ENCODE measurements around the gene FMO5. TPM values are rescaled to one million over a fixed set of nuclear protein-coding genes. Genes with fewer than 3 reads are reported as not detected.

Gene FMO5
- polyA plus RNA-seq, 1 donor (not counting 4 experiments of a cell fraction or from before 2014, with no cell fraction given), result 0.31 TPM

GRCh38 chr1:147171399-147172167, 53.6 kb downstream of the FMO5 start:
- FAIRE-seq (no peak), DNase-seq (ENCODE audit: low read depth, low spot score) (no peak)
- Histone ChIP-seq H3K27me3 (ENCODE audit: control insufficient read depth, extremely low read depth, insufficient read depth, low read length) (no peaks in the 10 kb centered on the region), H3K4me2 (ENCODE audit: control insufficient read depth, extremely low read depth, insufficient read depth, low read depth, low read length) (peak overlapping the region; percentile 57), H3K79me2 (ENCODE audit: control insufficient read depth, insufficient read depth, low read length) (peaks cover 46% of the 10 kb centered on the region), H2AFZ (ENCODE audit: control insufficient read depth, low read length) (peak overlapping the region; percentile 83), H3K27ac (ENCODE audit: control insufficient read depth, insufficient read depth, low read length) (peak overlapping the region; percentile 81), H3K4me3 (ENCODE audit: control insufficient read depth in 2 of 3, extremely low read depth in 1 of 3, insufficient read depth in 2 of 3, low read depth in 1 of 3, low read length in 3 of 3) (peak overlapping the region; percentile 69 to 97 (median 95)), H3K9me1 (ENCODE audit: control insufficient read depth, extremely low read depth, insufficient read depth, low read length) (no peaks in the 10 kb centered on the region), H3K9ac (ENCODE audit: control insufficient read depth, extremely low read depth, insufficient read depth, low read length) (peak overlapping the region; percentile 94), H4K20me1 (ENCODE audit: control insufficient read depth, extremely low read depth, insufficient read depth, low read length) (no peaks in the 10 kb centered on the region), H3K9me3 (ENCODE audit: control insufficient read depth, low read depth, low read length) (no peaks in the 10 kb centered on the region), H3K36me3 (ENCODE audit: control insufficient read depth in 2 of 2, extremely low read depth in 1 of 2, insufficient read depth in 2 of 2, low read length in 2 of 2) (peaks cover 1 to 3% of the 10 kb centered on the region in 2 experiments), H3K4me1 (ENCODE audit: control insufficient read depth, extremely low read depth, insufficient read depth, low read length) (peaks cover 41% of the 10 kb centered on the region)
- dilution Hi-C loops (cut with MboI; ENCODE audit: extremely low pct_ligation_motif_present, low sequenced_read_pairs), result no loop called here
- TF ChIP-seq CTCF (optimal IDR thresholded peaks at IDR 0.05 in 1 of 3, IDR thresholded peaks at IDR 0.05 in 1 of 3, conservative IDR thresholded peaks at IDR 0.05 in 1 of 3; ENCODE audit: extremely low read depth in 1 of 3, insufficient read depth in 2 of 3, low read length in 3 of 3) (no peak), EZH2 (IDR thresholded peaks at IDR 0.05; ENCODE audit: low read length) (no peak)

- H3K27ac ChIP-seq (ENCODE audit: control insufficient read depth, insufficient read depth, low read length), result peak overlapping the region; percentile 81
- FAIRE-seq (no peak), DNase-seq (ENCODE audit: low read depth, low spot score) (no peak)
- peaks cover 1 to 5% of the 10 kb centered on the region in 2 experiments for H3K36me3 ChIP-seq (ENCODE audit: control insufficient read depth in 2 of 2, extremely low read depth in 1 of 2, insufficient read depth in 2 of 2, low read length in 2 of 2)
- H3K27me3 ChIP-seq (ENCODE audit: control insufficient read depth, extremely low read depth, insufficient read depth, low read length), result no peaks in the 10 kb centered on the region
- TF ChIP-seq EZH2 (IDR thresholded peaks at IDR 0.05; ENCODE audit: low read length) (no peak), CTCF (optimal IDR thresholded peaks at IDR 0.05 in 1 of 3, IDR thresholded peaks at IDR 0.05 in 1 of 3, conservative IDR thresholded peaks at IDR 0.05 in 1 of 3; ENCODE audit: extremely low read depth in 1 of 3, insufficient read depth in 2 of 3, low read length in 3 of 3) (no peak)
- dilution Hi-C loops (cut with MboI; ENCODE audit: extremely low pct_ligation_motif_present, low sequenced_read_pairs), result no loop called here
- peak overlapping the region; percentile 94 for H3K9ac ChIP-seq (ENCODE audit: control insufficient read depth, extremely low read depth, insufficient read depth, low read length)
- H3K4me1 ChIP-seq (ENCODE audit: control insufficient read depth, extremely low read depth, insufficient read depth, low read length), result peaks cover 51% of the 10 kb centered on the region
- H3K4me2 ChIP-seq (ENCODE audit: control insufficient read depth, extremely low read depth, insufficient read depth, low read depth, low read length), result peak overlapping the region; percentile 57
- no peaks in the 10 kb centered on the region for H4K20me1 ChIP-seq (ENCODE audit: control insufficient read depth, extremely low read depth, insufficient read depth, low read length)
- H3K79me2 ChIP-seq (ENCODE audit: control insufficient read depth, insufficient read depth, low read length), result peaks cover 56% of the 10 kb centered on the region
- no peak overlapping the region for H2AFZ ChIP-seq (ENCODE audit: control insufficient read depth, low read length)
- peak overlapping the region; percentile 69 to 97 (median 95) for H3K4me3 ChIP-seq (ENCODE audit: control insufficient read depth in 2 of 3, extremely low read depth in 1 of 3, insufficient read depth in 2 of 3, low read depth in 1 of 3, low read length in 3 of 3)
- H3K9me3 ChIP-seq (ENCODE audit: control insufficient read depth, low read depth, low read length), result no peaks in the 10 kb centered on the region
- H3K9me1 ChIP-seq (ENCODE audit: control insufficient read depth, extremely low read depth, insufficient read depth, low read length), result no peaks in the 10 kb centered on the region
These were observed 55.1 kb downstream of the FMO5 start for GRCh38 chr1:147169840-147170674.

All from keratinocyte (primary cell).